Suprapubic skin (tissue), 4 donors: ENCODE results near the gene TGFBR2. TPM values are rescaled to one million over a fixed set of nuclear protein-coding genes. Genes with fewer than 3 reads are reported as not detected.

Experiments
- DNase-seq, 2 donors: peaks; one replicate each; pipeline ENCODE4 v3.0.0-alpha.2; 2019; ENCODE audit warnings: low spot score in 2 of 2
- H3K27ac ChIP-seq: fragments of 200-600 bp; sonication (generic); one replicate; pipeline ENCODE4 v1.5.1; 2019
- H3K27me3 ChIP-seq: fragments of 200-600 bp; sonication (generic); one replicate; pipeline ENCODE4 v1.5.1; 2019
- H3K36me3 ChIP-seq: fragments of 200-600 bp; sonication (generic); one replicate; pipeline ENCODE4 v1.5.1; 2019
- H3K4me1 ChIP-seq: fragments of 200-600 bp; sonication (generic); one replicate; pipeline ENCODE4 v1.5.1; 2019
- H3K4me3 ChIP-seq: fragments of 200-600 bp; sonication (generic); one replicate; pipeline ENCODE4 v1.5.1; 2019; ENCODE audit warnings: mild to moderate bottlenecking
- H3K9me3 ChIP-seq: fragments of 200-600 bp; sonication (generic); one replicate; pipeline ENCODE4 v1.5.1; 2019
- CTCF ChIP-seq, 2 donors: fragments of 200-600 bp in 1 of 2; fragments of 450-650 bp in 1 of 2; sonication (generic) in 1 of 2; IDR thresholded peaks; one replicate each; pipeline ENCODE4 v1.5.1; 2016 to 2019; ENCODE audit warnings: antibody characterized with exemption in 2 of 2, mild to moderate bottlenecking in 1 of 2, moderate library complexity in 1 of 2
- EP300 ChIP-seq: sonication (generic); formaldehyde crosslinking; IDR thresholded peaks from one replicate; pipeline ENCODE4 v1.6.1; 2017; ENCODE audit warnings: antibody characterized with exemption
- POLR2A ChIP-seq, 2 donors: fragments of 450-650 bp; IDR thresholded peaks; one replicate each; pipeline ENCODE4 v1.6.1; 2017; ENCODE audit warnings: antibody characterized with exemption in 2 of 2, mild to moderate bottlenecking in 2 of 2, moderate library complexity in 2 of 2
- POLR2AphosphoS5 ChIP-seq, 3 donors: sonication (generic); formaldehyde crosslinking; IDR thresholded peaks; one replicate each; pipeline ENCODE4 v1.6.1; 2017; ENCODE audit warnings: antibody characterized with exemption in 3 of 3
- WGBS: methylation state at CpG from one replicate; pipeline ENCODE4 v1.1.5; 2018; 5-methylcytosine and 5-hydroxymethylcytosine counted together
- total RNA-seq, 4 donors: library from RNA; depleted of rRNA; stranded (reverse); fragments of >200 nt; gene quantifications; one replicate each; pipeline ENCODE4 v1.1.0, GENCODE V29; 2016

The TGFBR2 gene
- total RNA-seq, 4 donors from 2014 or later: 63.7 to 84.3 (median 83.3) TPM

GRCh38 chr3:30691249-30691880, 85.0 kb downstream of the TGFBR2 start:
- Histone ChIP-seq H3K4me1 (peaks cover 44% of the 10 kb centered on the region), H3K36me3 (peaks cover 43% of the 10 kb centered on the region), H3K27me3 (no peaks in the 10 kb centered on the region), H3K9me3 (no peaks in the 10 kb centered on the region), H3K4me3 (no peak overlapping the region), H3K27ac (no peak overlapping the region)
- 91% methylated on average over 6 of the region's 10 CpGs for WGBS
- no peak for DNase-seq
- TF ChIP-seq CTCF (IDR thresholded peaks at IDR 0.05): no peak
- no peak for TF ChIP-seq EP300
- TF ChIP-seq POLR2A (IDR thresholded peaks at IDR 0.05): no peak
- TF ChIP-seq POLR2AphosphoS5 (IDR thresholded peaks at IDR 0.05): no peak

- H3K27ac ChIP-seq: no peak overlapping the region
- H3K4me1 ChIP-seq: peaks cover 49% of the 10 kb centered on the region
- H3K36me3 ChIP-seq: peaks cover 43% of the 10 kb centered on the region
- TF ChIP-seq EP300: no peak
- no peak for TF ChIP-seq POLR2A (IDR thresholded peaks at IDR 0.05)
- no peak for TF ChIP-seq CTCF (IDR thresholded peaks at IDR 0.05)
- 75% methylated on average over 1 of the region's 1 CpG for WGBS
- H3K4me3 ChIP-seq: no peak overlapping the region
- H3K27me3 ChIP-seq: no peaks in the 10 kb centered on the region
- no peaks in the 10 kb centered on the region for H3K9me3 ChIP-seq
- DNase-seq: no peak
Measured at GRCh38 chr3:30691944-30692343, 85.5 kb downstream of the TGFBR2 start.

DNA sequence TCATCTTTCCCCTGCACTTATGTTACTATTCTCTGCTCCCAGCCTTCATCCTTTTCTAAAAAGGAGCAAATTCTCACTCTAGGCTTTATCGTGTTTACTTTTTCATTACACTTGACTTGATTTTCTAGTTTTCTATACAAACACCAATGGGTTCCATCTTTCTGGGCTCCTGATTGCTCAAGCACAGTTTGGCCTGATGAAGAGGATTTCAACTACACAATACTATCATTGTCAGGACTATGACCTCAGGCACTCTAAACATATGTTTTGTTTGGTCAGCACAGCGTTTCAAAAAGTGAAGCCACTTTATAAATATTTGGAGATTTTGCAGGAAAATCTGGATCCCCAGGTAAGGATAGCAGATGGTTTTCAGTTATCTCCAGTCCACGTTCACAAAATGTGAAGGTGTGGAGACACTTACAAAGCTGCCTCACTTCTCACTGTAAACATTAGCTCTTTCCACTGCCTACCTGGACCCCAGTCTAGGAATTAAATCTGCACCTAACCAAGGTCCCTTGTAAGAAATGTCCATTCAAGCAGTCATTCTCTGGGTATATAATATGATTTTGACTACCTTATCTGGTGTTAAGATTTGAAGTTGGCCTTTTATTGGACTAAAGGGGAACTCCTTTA, 86.2 kb downstream of the TGFBR2 start:
- no peak overlapping the region for H3K27ac ChIP-seq
- TF ChIP-seq CTCF (IDR thresholded peaks at IDR 0.05): no peak
- no peak for TF ChIP-seq POLR2A (IDR thresholded peaks at IDR 0.05)
- no peak for TF ChIP-seq POLR2AphosphoS5 (IDR thresholded peaks at IDR 0.05)
- no peak for TF ChIP-seq EP300
- 86% methylated on average over 3 of the region's 3 CpGs for WGBS
- H3K27me3 ChIP-seq: no peaks in the 10 kb centered on the region
- H3K4me1 ChIP-seq: peaks cover 49% of the 10 kb centered on the region
- H3K36me3 ChIP-seq: peaks cover 40% of the 10 kb centered on the region
- H3K9me3 ChIP-seq: no peaks in the 10 kb centered on the region
- DNase-seq: no peak
- no peak overlapping the region for H3K4me3 ChIP-seq

DNA sequence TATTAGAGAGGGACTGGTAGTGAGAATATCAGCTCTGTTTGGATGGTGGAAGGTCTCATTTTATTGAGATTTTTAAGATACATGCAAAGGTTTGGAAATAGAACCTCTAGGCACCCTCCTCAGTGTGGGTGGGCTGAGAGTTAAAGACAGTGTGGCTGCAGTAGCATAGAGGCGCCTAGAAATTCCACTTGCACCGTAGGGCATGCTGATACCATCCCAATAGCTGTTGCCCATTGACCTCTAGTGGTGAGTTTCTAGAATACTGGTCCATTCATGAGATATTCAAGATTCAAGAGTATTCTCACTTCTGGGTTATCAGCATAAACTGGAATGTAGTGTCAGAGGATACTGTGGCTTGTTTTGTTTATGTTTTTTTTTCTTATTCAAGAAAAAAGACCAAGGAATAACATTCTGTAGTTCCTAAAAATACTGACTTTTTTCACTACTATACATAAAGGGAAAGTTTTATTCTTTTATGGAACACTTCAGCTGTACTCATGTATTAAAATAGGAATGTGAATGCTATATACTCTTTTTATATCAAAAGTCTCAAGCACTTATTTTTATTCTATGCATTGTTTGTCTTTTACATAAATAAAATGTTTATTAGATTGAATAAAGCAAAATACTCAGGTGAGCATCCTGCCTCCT, 87.2 kb downstream of the TGFBR2 start:
- WGBS: 2% methylated on average over 2 of the region's 2 CpGs
- H3K27me3 ChIP-seq: no peaks in the 10 kb centered on the region
- TF ChIP-seq CTCF (IDR thresholded peaks at IDR 0.05): peak; percentile 64 to 79
- no peak for TF ChIP-seq EP300
- no peaks in the 10 kb centered on the region for H3K9me3 ChIP-seq
- no peak overlapping the region for H3K27ac ChIP-seq
- no peak for DNase-seq
- H3K4me1 ChIP-seq: peaks cover 43% of the 10 kb centered on the region
- H3K4me3 ChIP-seq: no peak overlapping the region
- peaks cover 34% of the 10 kb centered on the region for H3K36me3 ChIP-seq

- peaks cover 29% of the 10 kb centered on the region for H3K36me3 ChIP-seq
- 78% methylated on average over 3 of the region's 3 CpGs for WGBS
- H3K9me3 ChIP-seq: no peaks in the 10 kb centered on the region
- no peak overlapping the region for H3K27ac ChIP-seq
- H3K4me1 ChIP-seq: peaks cover 37% of the 10 kb centered on the region
- no peak overlapping the region for H3K4me3 ChIP-seq
- no peak for TF ChIP-seq EP300
- no peak for TF ChIP-seq POLR2A (IDR thresholded peaks at IDR 0.05)
- no peak for TF ChIP-seq CTCF (IDR thresholded peaks at IDR 0.05)
- TF ChIP-seq POLR2AphosphoS5 (IDR thresholded peaks at IDR 0.05): no peak
- DNase-seq: no peak
- H3K27me3 ChIP-seq: no peaks in the 10 kb centered on the region
Measured at GRCh38 chr3:30694148-30694547, 87.7 kb downstream of the TGFBR2 start.
